ENCODE measurements around the gene VSNL1.
A peak's percentile ranks its signal among the peaks of the same experiment; 100 is the strongest.

The VSNL1 gene

DNA sequence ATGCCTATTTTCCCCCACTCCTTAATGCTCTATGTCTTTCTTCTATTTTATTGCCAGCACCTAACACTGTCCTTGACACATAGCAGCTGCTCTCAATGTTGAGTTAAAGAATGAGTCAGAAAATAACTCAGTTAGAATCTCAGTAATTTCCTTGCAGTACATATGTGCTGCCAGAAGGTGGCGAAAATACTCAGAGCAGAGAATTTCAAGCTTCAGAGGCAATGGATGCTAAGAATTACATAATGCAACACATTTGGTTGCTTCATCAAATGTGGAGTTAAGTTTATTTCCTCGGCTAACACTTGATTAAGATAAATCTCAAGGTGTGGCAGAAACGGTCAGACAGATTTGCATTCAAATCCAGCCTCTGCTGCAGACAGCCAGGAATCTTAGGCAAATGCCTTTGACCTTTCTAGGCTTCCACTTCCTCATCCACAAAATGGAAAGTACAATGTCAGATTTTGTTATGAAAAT, 105.6 kb downstream of the VSNL1 start:
- peak; percentile 58 for DNase-seq (ENCODE audit: low read depth)

DNA sequence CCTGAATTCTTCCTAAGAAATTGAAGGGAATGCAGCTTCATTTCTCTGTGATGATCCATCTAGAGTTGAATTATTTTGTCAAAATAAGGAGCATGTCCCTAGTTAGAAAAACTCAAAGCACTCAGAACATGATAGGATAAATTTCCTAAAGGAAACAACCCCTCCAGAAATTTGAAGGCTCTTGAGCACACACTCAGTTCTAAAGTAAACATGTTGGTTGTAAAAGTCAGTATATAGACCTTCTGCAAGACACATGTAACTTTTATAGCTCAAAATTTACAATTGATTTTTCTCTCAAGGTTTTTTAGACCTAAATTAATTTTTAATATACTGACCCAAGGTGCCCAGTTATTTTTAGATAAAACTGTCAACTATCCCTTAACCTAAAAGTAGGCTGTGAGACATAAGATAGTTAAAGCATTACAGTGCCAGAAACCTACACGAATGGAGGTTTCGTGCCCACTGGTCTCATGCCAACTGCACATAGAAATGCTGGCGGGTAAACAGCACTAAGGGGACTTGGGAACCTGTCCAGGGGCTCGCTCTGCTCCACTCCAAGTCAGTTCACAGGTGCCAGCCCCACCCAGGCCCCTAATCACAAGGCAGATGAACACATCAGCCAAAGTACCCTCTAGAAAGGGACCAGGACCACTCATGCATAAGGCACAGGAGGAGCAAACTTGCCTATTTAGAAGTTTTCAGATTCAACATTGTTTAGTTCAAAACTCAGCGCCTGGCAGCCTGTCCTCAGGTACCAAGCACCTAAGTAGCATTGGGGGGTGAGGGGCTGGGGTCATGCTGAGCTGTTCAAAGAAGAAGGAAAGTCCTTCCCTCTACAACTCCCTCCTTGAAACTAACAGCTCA, 106.6 kb downstream of the VSNL1 start:
- no peak for DNase-seq (ENCODE audit: low read depth)

DNA sequence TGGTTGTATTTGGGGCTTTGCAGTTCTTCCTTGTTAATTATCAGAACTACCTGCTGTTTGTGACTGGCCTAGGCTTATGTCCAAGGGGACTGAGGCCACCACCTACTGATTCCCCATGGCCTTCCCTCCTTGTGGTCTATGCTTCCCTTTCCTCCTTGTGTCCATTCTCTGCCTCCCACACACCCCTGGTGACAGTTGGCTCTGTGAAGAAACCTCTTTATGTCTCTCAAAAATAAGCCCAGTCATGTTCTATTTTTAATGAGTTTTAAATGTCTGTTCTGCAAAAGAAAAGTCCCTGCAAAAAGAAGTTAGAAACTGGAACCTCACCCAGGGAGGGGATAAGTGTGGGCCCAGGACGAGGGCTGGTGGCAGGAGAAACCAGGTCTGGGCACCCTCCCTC, 108.1 kb downstream of the VSNL1 start:
- DNase-seq (ENCODE audit: low read depth): no peak

DNA sequence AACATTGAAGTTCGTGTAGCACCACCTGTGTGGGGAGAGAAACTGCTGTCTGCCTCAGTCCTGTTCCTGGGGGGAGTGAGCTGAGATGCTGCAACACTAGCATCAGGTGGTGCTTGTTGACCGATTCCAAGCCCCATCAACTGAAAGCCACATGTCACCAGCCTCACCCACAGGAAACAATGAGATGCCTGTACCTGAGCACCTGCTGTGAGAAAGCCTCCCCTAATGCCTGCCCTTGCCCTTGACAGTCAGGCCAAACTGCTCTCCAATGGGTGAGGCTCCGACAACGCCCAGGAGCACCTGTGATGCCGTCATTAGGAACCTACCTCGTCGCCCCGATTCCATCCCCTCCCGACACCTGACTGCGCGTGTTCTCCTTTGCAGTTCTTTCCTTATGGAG, 108.5 kb downstream of the VSNL1 start:
- no peak for DNase-seq (ENCODE audit: low read depth)

DNA sequence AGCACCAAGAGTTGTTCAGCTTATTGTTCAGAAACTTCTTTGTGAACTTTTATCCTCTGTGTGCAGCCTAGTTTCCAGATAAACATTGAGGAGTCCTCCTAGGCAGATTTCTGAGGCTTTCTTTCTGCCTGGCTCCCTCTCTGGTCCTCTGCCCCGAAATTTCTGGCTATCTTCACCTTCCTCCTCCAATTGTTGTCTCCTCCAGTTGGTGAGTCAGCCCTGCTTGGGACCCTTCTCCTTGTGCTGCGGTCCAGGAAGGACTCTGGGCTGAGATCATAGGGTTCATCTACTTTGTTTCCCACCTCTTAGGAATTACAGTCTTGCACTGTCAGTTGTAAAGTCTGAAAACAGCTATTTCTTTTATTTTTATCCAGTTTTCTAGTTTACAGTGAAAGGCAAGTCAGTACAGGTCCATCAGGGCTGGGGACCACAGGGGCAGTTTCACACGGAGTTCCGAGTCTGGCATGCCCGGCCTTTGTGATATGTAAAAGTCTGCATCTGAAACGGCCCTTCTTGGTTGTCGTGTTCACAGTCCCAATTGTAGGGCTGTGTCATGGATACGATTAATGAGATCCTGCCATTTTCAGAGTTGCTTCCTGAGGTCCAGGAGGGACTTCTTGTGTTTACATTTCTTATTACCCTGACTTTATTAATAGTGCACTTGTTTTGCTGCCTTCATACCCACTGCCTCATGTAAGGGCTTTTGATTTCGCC, 112.3 kb downstream of the VSNL1 start:
- DNase-seq (ENCODE audit: low read depth): no peak

DNA sequence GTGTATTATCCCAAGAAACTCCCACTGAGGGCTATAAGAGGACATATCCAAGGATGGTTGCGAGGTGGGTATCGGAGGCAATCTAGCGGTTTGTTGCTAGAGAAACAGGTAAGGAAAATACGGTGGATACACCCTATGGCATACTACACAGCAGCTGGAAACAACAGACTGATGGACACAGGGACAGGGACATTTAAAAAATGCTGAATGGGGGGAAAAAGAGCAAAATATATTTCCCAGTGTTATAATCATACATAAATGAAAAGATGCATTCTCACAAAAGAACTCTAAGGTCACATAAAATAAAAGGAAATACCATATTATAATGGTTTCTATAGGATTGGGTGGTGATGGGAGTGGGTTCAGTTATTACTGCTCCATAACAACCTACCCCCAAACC, 117.3 kb downstream of the VSNL1 start:
- DNase-seq (ENCODE audit: low read depth): no peak

DNA sequence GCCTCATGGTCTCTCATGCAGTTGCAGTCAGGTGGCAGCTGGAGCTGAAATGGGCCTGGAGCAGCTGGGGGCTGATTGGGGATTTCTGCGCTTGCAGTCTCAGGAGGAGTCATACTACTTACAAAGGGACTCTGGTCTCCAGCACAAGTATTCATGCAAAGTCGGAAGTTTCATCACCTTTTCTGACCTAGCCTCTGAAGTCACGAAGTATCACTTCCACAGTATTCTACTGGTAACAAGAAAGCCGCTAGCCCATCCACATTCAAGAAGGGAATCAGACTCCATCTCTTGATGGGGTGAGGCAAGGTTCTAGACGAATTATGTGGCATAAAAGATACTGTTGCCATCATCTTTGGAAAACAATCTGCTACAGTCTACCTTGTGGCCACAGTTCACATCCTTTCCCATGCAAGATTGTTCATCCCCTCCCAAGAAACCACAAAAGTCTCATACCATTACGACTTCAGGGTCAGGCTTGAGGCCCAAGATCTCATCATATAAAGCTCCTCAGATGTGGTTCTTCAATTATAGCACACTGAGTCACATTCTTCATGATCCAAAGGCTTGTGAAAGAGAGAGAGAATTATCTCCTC, 117.9 kb downstream of the VSNL1 start:
- DNase-seq (ENCODE audit: low read depth): peak; percentile 49

DNA sequence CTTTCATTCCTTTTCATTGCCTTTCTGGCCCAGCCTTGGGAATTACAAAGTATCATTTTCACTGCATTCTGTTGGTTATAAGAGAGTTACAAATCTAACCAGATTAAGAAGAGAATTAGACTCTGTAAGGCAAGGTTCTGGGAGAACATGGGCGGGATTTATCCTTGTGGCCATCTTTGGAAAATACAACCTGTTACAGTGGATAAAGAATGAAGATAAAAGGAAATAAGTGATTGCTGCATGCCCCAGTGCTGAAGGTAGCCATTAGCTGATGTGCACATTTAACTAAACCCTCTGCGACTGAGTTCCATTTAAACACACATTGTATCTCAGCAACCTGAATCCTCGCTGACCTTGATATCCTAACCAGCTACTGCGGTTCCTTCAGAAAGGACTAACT, 119.7 kb downstream of the VSNL1 start:
- DNase-seq (ENCODE audit: low read depth): no peak

DNA sequence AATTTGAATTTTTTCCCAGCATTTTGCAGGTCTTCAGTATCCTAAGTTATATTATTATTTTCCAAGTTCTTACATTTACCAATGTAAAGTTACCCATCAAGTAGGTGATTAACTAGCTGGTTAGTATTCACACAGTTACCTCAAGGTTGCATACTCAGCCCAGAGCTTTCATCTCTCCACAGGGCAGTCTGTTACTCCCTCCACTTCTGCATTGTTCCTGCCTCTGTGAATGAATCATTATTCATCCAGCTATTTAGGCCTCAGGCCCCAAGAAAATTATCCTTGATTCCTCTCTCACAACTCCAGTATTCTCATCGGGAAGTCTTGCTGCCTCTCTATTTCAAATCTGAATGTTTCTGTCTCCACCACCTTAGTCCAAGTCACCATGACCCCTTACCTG, 121.0 kb downstream of the VSNL1 start:
- DNase-seq (ENCODE audit: low read depth): no peak

DNA sequence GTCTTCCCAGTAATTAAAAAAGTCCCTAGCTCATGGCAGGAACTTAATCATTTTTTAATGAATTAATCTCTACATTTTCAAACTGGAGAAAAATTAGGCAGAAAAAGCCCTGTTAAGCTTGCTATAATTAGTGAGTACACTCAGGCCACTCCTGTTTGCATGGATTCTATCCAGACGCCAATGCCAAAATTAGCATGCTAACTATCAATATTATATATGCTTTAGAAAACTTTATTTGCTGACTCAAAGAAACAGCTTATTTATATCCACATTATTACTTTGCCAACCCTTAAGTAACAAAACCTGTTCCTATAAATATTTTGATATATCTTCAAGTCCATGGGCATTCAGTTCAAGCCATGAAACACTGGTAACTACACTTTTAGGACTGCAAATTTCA, 122.2 kb downstream of the VSNL1 start:
- DNase-seq (ENCODE audit: low read depth): no peak

DNA sequence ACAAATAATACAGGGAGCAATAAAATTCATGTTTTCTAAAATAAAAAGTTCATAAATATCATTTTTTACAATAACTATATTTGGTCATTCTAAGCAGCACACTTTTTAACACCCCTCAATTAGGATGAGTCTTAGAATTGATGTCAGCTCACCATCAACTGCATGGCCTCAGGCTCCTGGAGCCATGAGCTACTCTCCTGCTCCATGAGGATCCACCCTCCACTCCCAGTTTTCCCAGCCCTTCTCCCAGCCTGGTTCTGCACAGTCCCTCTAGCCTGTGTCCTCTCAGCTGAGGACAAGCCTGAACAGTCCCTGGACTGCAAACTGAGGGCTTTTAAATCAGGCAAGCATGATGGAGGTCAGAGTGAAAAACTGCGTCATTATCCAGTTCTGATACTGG, 124.0 kb downstream of the VSNL1 start:
- DNase-seq (ENCODE audit: low read depth): no peak

DNA sequence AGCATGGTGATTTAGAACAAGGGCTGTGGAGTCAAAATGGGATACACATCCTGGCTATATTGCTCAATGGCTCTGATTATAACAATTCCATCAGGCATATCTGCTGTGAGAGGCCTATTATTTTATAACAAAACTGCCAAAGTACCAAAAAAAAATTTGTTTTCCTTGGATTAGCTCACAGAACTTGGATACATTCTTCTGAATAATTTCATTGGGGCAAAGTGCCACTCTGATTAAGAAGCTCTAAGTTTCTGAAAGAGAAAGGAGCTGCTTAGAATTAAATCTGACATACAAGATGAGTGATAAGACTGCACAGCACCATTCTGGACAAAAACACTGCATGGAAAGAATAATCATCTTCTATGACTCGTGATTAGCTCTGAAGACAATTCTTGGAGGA, 127.4 kb downstream of the VSNL1 start:
- no peak for DNase-seq (ENCODE audit: low read depth)

DNA sequence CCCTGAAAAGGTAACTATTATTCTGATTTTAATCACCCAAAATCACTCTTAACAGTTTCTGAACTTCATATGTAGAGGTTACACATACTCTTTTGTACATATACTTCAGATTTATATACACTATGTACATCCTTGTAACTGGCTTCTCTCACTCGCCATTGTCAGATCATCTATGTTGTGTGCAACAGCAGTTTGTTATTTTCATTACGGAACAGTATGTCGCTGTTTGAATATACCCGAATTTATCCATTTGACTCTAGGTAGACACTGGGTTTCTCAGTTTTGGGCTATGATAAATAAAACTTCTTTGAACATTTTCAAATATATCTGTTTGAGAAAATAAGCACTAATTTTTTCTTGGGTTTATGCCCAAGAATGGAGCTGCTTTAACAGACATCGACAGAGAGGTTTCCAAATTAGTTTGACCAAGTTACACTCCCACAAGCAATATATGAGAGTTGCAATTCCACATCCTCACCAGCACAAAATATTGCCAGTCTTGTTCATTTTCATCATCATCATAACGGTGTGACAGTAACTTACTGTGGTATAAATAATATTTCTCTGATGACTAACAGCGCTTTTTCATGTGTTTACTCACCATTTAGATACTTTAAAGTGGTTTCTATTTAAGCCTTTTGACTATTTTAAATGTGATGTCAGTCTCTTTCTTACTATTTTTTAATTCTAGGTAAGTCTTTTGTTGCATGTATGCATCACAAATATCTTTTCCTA, 132.3 kb downstream of the VSNL1 start:
- peak; percentile 61 for DNase-seq (ENCODE audit: low read depth)

DNA sequence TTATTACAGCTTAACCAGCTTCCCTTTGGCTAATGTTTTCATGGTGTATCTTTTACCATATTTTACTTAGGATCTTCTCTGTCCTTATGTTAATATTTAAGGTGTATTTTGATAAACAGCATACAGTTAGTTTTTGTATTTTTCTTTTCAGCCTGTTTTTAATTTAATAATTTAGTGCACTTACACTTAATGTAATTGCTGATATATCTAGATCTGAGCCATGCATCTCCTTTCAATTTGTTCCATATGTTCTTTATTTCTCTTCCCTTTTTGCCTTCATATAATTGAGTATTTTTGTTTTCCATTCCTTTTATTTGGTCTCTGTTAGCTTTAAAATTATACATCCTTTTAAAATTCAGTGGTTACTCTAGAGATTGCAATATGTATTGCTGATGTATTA, 134.3 kb downstream of the VSNL1 start:
- DNase-seq (ENCODE audit: low read depth): no peak

DNA sequence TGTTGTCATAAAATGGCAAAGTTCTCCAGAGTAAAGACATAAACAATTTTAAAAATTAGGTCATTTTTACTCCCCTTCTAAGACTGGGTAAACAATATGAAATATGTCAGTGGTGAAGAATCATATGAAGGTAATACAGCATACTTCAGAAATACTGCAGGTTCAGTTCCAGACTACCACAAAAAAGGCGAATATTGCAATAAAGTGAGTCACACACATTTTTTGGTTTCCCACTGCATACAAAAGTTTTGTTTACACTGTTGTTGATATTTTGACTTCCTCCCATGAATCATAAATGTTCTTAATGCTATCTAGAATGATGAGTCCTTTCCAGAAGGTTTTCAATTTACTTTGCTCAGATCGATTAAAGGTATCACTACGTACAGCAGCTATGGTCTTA, 139.6 kb downstream of the VSNL1 start:
- DNase-seq (ENCODE audit: low read depth): no peak

DNA sequence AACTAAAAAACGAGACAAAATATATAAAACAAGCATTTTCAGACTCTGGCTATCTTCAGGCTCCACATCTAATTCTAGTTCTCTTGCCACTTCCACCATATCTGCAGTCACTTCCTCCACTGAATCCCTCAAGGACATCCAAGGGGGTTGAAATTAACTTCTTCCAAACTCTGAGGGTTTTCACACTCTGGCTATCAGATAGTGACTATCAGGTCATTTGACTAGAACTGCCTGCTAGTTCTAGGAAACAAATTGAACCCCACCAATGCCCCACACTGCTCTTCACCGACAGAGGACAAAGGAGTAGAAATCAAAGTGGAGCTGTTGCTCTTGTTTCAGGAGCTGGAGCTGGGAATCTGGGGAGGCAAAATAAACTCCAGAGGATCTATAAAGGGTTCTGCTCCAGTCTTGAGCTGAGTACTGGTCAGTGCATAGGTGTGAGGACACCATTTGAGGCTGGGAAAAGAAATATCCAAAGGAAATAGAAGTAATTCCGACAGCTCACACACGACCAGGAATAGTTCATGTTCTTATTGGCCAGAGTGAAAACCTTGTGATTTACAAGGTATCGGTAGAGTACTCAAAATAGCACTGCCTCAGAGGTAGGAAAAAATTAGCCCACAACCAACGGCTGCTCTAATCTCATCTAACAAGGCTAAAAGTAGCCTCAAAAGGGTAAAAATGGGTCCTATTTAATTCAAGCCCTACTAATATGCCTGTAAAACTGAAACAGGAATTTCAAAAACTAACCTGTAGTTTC, 141.8 kb downstream of the VSNL1 start:
- no peak for DNase-seq (ENCODE audit: low read depth)

DNA sequence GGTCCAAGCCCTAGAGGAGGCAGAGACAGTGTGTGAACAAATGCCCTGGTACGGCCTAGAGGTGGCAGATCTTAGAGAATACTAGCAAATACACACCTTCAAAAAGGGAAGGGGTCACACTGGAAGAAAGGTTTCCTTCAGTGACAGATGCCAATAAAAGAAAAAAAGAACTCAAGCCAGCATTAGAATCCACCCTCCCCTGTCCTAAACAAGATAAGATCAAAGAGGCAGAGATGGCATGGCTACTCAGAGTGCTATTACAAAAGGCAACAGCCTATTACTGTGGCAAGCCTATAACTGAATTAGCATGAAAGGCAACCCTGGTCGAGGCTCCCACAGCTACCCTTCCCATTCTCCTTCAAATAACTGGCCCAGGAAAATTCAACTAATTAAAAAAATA, 143.5 kb downstream of the VSNL1 start:
- no peak for DNase-seq (ENCODE audit: low read depth)

DNA sequence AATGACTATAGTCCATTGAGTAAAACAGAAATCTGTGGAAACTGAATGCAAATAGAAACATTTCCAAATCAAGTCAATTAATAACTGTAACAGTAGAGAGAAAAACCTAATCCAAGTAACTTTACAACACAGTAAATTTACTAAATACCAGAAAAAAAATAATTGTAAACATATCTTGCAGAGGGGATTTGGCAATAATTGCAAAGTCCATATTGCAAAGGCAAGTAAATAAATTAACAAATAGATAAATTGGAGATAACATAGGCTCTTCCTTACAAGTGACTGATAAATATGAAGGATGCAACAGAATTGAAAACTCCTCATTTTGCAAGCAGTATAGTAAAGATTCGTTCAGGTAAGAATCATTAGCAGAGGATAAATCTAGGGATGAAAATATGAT, 148.1 kb downstream of the VSNL1 start:
- no peak for DNase-seq (ENCODE audit: low read depth)

DNA sequence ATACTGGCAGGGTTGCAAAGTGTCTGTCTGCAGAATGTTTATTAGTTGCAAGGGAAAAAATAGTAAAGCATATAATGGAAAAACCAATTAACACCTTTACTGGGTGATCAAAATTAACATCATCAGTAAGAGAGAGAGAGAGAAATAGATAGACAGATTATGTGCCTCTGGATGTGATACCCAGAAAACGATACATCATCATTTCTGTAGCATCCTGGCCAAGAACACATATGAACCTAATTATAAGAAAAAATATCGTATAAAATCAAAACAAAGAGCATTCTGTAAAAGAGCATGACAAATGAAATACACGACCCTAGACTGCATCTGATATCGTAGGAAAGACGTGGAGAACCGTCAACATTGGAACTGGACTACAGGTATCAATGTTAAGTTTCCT, 148.5 kb downstream of the VSNL1 start:
- DNase-seq (ENCODE audit: low read depth): no peak

DNA sequence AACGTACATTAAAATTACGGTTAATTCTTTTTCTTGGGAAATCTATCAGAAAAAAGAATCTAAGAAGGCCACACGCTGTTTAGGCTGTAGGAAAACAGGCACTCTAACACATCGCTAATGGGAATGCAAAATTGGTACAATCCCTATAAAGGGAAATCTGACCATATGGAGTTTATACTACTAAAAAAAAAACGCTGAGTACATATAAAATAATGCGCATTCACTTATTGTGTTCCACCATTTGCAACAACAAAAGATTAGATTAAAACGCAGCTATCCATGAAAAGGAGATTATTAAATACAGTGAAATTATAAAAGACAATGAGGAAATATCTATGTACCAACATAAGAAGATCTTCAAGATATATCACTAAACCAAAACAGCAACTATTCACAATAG, 150.3 kb downstream of the VSNL1 start:
- DNase-seq (ENCODE audit: low read depth): no peak
